ENCODE data around the gene CYP3A4. TPM values are rescaled to one million over a fixed set of nuclear protein-coding genes. Genes with fewer than 3 reads are reported as not detected.
"Not testable (repeated sequence)": the region's sequence is repeated elsewhere in the genome, so short reads cannot be mapped to it uniquely, and the experiment has no call there.

Gene CYP3A4
- total RNA-seq, 4 donors from 2014 or later = 10.0 to 44.9 (median 22.1) TPM; not detected in 1

GRCh38 chr7:99772565-99772964, 11.4 kb downstream of the CYP3A4 start:
- no peak for TF ChIP-seq CTCF (IDR thresholded peaks at IDR 0.05)
- peak; percentile 26 for TF ChIP-seq POLR2A (IDR thresholded peaks at IDR 0.05)
- peak; percentile 10 to 67 (median 20) for TF ChIP-seq POLR2AphosphoS5 (IDR thresholded peaks at IDR 0.05)
- peak; percentile 57 for DNase-seq
- Histone ChIP-seq H3K36me3 (no peaks in the 10 kb centered on the region), H3K4me3 (no peak overlapping the region), H3K4me1 (peaks cover 0 to 19% (median 9%) of the 10 kb centered on the region in 4 donors), H3K27ac (peak overlapping the region; percentile 65 to 80 (median 73)), H3K9me3 (no peaks in the 10 kb centered on the region), H3K27me3 (no peaks in the 10 kb centered on the region)
- in situ Hi-C loops (cut with MboI; ENCODE audit: low pct_ligation_motif_present in 1 of 4, low pct_unique_long_range_greater_than_20kb in 1 of 4, low sequenced_read_pairs in 3 of 4) = no loop called here
- WGBS, 2 donors (ENCODE audit: low coverage in 1 of 2) = 58 to 71% methylated on average over 1 of the region's 1 CpG
- intact Hi-C loops (cut with DNase I; ENCODE audit: low total_unique reads) = no loop called here

- H3K9me3 ChIP-seq; DNase-seq; H3K4me3 ChIP-seq; intact Hi-C loops (cut with DNase I; ENCODE audit: low total_unique reads); in situ Hi-C loops (cut with MboI; ENCODE audit: low pct_ligation_motif_present in 1 of 4, low pct_unique_long_range_greater_than_20kb in 1 of 4, low sequenced_read_pairs in 3 of 4); H3K36me3 ChIP-seq; H3K27me3 ChIP-seq; H3K27ac ChIP-seq: not testable (repeated sequence)
- WGBS, 2 donors (ENCODE audit: low coverage in 1 of 2) = 77 to 100% methylated on average over 1 to 3 of the region's 3 CpGs
- H3K4me1 ChIP-seq = peaks cover 0 to 19% (median 9%) of the 10 kb centered on the region in 4 donors
Observed at GRCh38 chr7:99769494-99769893, 14.5 kb downstream of the CYP3A4 start.

- Histone ChIP-seq H3K27ac (no peak overlapping the region), H3K27me3 (no peaks in the 10 kb centered on the region), H3K4me1 (peaks cover 0 to 14% (median 7%) of the 10 kb centered on the region in 4 donors), H3K4me3 (no peak overlapping the region), H3K36me3 (no peaks in the 10 kb centered on the region), H3K9me3 (no peaks in the 10 kb centered on the region)
- in situ Hi-C loops (cut with MboI; ENCODE audit: low pct_ligation_motif_present in 1 of 4, low pct_unique_long_range_greater_than_20kb in 1 of 4, low sequenced_read_pairs in 3 of 4) = no loop called here
- no peak for TF ChIP-seq POLR2AphosphoS5 (IDR thresholded peaks at IDR 0.05)
- TF ChIP-seq POLR2A (IDR thresholded peaks at IDR 0.05) = no peak
- TF ChIP-seq EP300 (IDR thresholded peaks at IDR 0.05; ENCODE audit: low read depth) = no peak
- TF ChIP-seq CTCF (IDR thresholded peaks at IDR 0.05) = no peak
- WGBS, 2 donors (ENCODE audit: low coverage in 1 of 2) = 52 to 76% methylated on average over 2 of the region's 2 CpGs
- intact Hi-C loops (cut with DNase I; ENCODE audit: low total_unique reads) = no loop called here
- no peak for DNase-seq
Observed at GRCh38 chr7:99768471-99768870, 15.5 kb downstream of the CYP3A4 start.

- Histone ChIP-seq H3K9me3 (no peaks in the 10 kb centered on the region), H3K27ac (no peak overlapping the region), H3K36me3 (no peaks in the 10 kb centered on the region), H3K4me1 (peaks cover 0 to 9% (median 4%) of the 10 kb centered on the region in 4 donors), H3K27me3 (no peaks in the 10 kb centered on the region), H3K4me3 (no peak overlapping the region)
- intact Hi-C loops (cut with DNase I; ENCODE audit: low total_unique reads) (no loop called here), in situ Hi-C loops (cut with MboI; ENCODE audit: low pct_ligation_motif_present in 1 of 4, low pct_unique_long_range_greater_than_20kb in 1 of 4, low sequenced_read_pairs in 3 of 4) (no loop called here)
- no peak for DNase-seq
- no peak for TF ChIP-seq POLR2A (IDR thresholded peaks at IDR 0.05)
- TF ChIP-seq CTCF (IDR thresholded peaks at IDR 0.05) = no peak
- TF ChIP-seq POLR2AphosphoS5 (IDR thresholded peaks at IDR 0.05) = no peak
- TF ChIP-seq EP300 (IDR thresholded peaks at IDR 0.05; ENCODE audit: low read depth) = no peak
- WGBS, 2 donors (ENCODE audit: low coverage in 1 of 2) = 40 to 62% methylated on average over 1 of the region's 1 CpG
Observed at GRCh38 chr7:99767662-99768061, 16.3 kb downstream of the CYP3A4 start.

GRCh38 chr7:99766484-99767099, 17.4 kb downstream of the CYP3A4 start:
- Histone ChIP-seq H3K9me3 (no peaks in the 10 kb centered on the region), H3K27ac (no peak overlapping the region), H3K4me3 (no peak overlapping the region), H3K36me3 (no peaks in the 10 kb centered on the region), H3K27me3 (no peaks in the 10 kb centered on the region), H3K4me1 (peaks cover 0 to under 1% (median under 1%) of the 10 kb centered on the region in 4 donors)
- intact Hi-C loops (cut with DNase I; ENCODE audit: low total_unique reads) (no loop called here), in situ Hi-C loops (cut with MboI; ENCODE audit: low pct_ligation_motif_present in 1 of 4, low pct_unique_long_range_greater_than_20kb in 1 of 4, low sequenced_read_pairs in 3 of 4) (no loop called here)
- TF ChIP-seq EP300 (IDR thresholded peaks at IDR 0.05; ENCODE audit: low read depth) = no peak
- no peak for TF ChIP-seq POLR2AphosphoS5 (IDR thresholded peaks at IDR 0.05)
- no peak for TF ChIP-seq CTCF (IDR thresholded peaks at IDR 0.05)
- TF ChIP-seq POLR2A (IDR thresholded peaks at IDR 0.05) = no peak
- 70 to 85% methylated on average over 1 to 3 of the region's 3 CpGs for WGBS, 2 donors (ENCODE audit: low coverage in 1 of 2)
- DNase-seq = no peak

All from transverse colon (tissue), 4 donors.